Transverse colon (tissue), 4 donors: ENCODE results near the gene HERC4.

Experiments used
- EP300 ChIP-seq: sonication (generic); formaldehyde crosslinking; IDR thresholded peaks from one replicate; pipeline ENCODE4 v1.6.1; 2017; ENCODE audit warnings: antibody characterized with exemption, low read depth
- POLR2AphosphoS5 ChIP-seq, 3 donors: sonication (generic); formaldehyde crosslinking; IDR thresholded peaks; one replicate each; pipeline ENCODE4 v1.6.1; 2016; ENCODE audit warnings: antibody characterized with exemption in 3 of 3
- TF ChIP-seq, protein P1 (sequence below), 5 experiments: fragments of 200-600 bp in 3 of 5; fragments of 450-650 bp in 2 of 5; sonication (generic) in 3 of 5; IDR thresholded peaks; 1 replicate in 2 of 5; 2 replicates in 3 of 5; pipeline ENCODE4 v1.5.1; 2016 to 2017; ENCODE audit warnings: antibody characterized with exemption in 5 of 5, inconsistent platforms in 3 of 5, mild to moderate bottlenecking in 2 of 5, moderate library complexity in 1 of 5

DNA sequence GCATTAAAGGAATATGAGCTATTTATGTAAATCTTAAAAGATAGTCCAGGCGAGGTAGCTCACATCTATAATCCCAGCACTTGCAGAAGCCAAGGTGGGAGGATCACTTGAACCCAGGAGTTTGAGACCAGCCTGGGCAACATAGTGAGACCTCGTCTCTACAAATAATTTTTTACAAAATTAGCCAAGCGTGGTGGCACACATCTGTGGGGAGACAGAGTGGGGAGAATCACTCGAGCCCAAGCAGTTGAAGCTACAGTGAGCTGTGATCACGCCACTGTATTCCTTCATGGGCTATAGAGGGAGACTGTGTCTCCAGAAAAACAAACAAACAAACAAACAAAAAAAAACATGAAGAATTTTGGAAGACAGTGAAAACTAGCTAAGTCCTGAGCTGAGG is 28.4 kb downstream of the HERC4 start:
- TF ChIP-seq, protein P1, sequence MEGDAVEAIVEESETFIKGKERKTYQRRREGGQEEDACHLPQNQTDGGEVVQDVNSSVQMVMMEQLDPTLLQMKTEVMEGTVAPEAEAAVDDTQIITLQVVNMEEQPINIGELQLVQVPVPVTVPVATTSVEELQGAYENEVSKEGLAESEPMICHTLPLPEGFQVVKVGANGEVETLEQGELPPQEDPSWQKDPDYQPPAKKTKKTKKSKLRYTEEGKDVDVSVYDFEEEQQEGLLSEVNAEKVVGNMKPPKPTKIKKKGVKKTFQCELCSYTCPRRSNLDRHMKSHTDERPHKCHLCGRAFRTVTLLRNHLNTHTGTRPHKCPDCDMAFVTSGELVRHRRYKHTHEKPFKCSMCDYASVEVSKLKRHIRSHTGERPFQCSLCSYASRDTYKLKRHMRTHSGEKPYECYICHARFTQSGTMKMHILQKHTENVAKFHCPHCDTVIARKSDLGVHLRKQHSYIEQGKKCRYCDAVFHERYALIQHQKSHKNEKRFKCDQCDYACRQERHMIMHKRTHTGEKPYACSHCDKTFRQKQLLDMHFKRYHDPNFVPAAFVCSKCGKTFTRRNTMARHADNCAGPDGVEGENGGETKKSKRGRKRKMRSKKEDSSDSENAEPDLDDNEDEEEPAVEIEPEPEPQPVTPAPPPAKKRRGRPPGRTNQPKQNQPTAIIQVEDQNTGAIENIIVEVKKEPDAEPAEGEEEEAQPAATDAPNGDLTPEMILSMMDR (IDR thresholded peaks at IDR 0.05), result no peak
- TF ChIP-seq EP300 (no peak), POLR2AphosphoS5 (IDR thresholded peaks at IDR 0.05) (no peak)
